HCT116 (cell line): Measurements from ENCODE around the gene PCBP3. TPM values are rescaled to one million over a fixed set of nuclear protein-coding genes. Genes with fewer than 3 reads are reported as not detected.

ENCODE experiments used
- ATAC-seq: fragments of 200-7000 bp; cut with Tn5 transposase; 2 replicates; pipeline ENCODE4 v1.9.1; 2020; ENCODE audit warnings: mild to moderate bottlenecking, moderate library complexity
- BruUV-seq: library from RNA; stranded (reverse); fragments of 400-500 nt; replicated peaks from 2 replicates; lab custom pipeline; 2021; lab: Mats Ljungman, UMichigan
- CTCF ChIA-PET: fragments of 300-600 bp; sonication (Branson Sonifier 250); formaldehyde crosslinking; loops from one replicate; lab custom pipeline; 2021; ENCODE audit warnings: antibody characterized with exemption; lab: Charles Lee
- POLR2A ChIA-PET: fragments of 300-600, 350-600 bp; sonication (Branson Sonifier 250); formaldehyde crosslinking; loops from one replicate; lab custom pipeline; 2021; ENCODE audit warnings: antibody characterized with exemption; lab: Charles Lee
- RAD21 ChIA-PET, 2 experiments: fragments of 300-600 bp; sonication (Branson Sonifier 250); formaldehyde crosslinking; loops; one replicate each; lab custom pipeline; 2023; ENCODE audit warnings: low total read pairs in 2 of 2; ENCODE audit not compliant: uncharacterized antibody in 2 of 2, unreplicated experiment in 2 of 2, low non-redundant PET in 1 of 2; lab: Charles Lee
- DNase-seq: peaks from one replicate; pipeline ENCODE4 v3.0.0-alpha.2; 2010; ENCODE audit warnings: low read depth, low spot score
- H2AFZ ChIP-seq: fragments of 200-600 bp; shearing (Covaris generic), sonication (generic); 2 replicates; pipeline ENCODE4 v1.6.1; 2017; ENCODE audit warnings: low read depth, mixed run types, mixed read lengths, antibody characterized with exemption, low read length; ENCODE audit not compliant: poor library complexity, severe bottlenecking
- H3K27ac ChIP-seq: 2 replicates; pipeline ENCODE4 v1.5.1; 2012; ENCODE audit warnings: low read depth, low read length
- H3K27me3 ChIP-seq: fragments of 200-600 bp; sonication (generic); 2 replicates; pipeline ENCODE4 v1.6.1; 2016; ENCODE audit warnings: mixed run types, low read length, mixed read lengths; ENCODE audit not compliant: insufficient read depth
- H3K36me3 ChIP-seq, 2 experiments: fragments of 200-500 bp in 1 of 2; fragments of 200-600 bp in 1 of 2; sonication (Bioruptor generic) in 1 of 2; sonication (generic) in 1 of 2; 2 replicates each; pipeline versions ENCODE4 v1.5.1 to v1.6.1; 2014 to 2016; ENCODE audit warnings: low read length in 2 of 2, inconsistent platforms in 1 of 2, mixed read lengths in 1 of 2, mixed run types in 1 of 2; ENCODE audit not compliant: insufficient read depth in 2 of 2, control insufficient read depth in 1 of 2
- H3K4me1 ChIP-seq, 2 experiments: fragments of 200-600 bp in 1 of 2; sonication (generic) in 1 of 2; 2 replicates each; pipeline versions ENCODE4 v1.5.1 to v1.6.1; 2012 to 2017; ENCODE audit warnings: low read length in 2 of 2, inconsistent platforms in 1 of 2, mild to moderate bottlenecking in 1 of 2, mixed read lengths in 1 of 2, mixed run types in 1 of 2, moderate library complexity in 1 of 2; ENCODE audit not compliant: insufficient read depth in 2 of 2, control insufficient read depth in 1 of 2
- H3K4me2 ChIP-seq: fragments of 200-600 bp; sonication (generic); 2 replicates; pipeline ENCODE4 v1.6.1; 2017; ENCODE audit warnings: mixed run types, low read length, mixed read lengths
- H3K4me3 ChIP-seq, 2 experiments: fragments of 200-600 bp in 1 of 2; sonication (generic) in 1 of 2; replicated peaks in 1 of 2; 2 replicates each; pipeline ENCODE4 v1.5.1; 2011 to 2016; ENCODE audit warnings: low read length in 2 of 2, control low read depth in 1 of 2, low read depth in 1 of 2, mild to moderate bottlenecking in 1 of 2, mixed read lengths in 1 of 2, mixed run types in 1 of 2
- H3K79me2 ChIP-seq: fragments of 200-600 bp; sonication (generic); 2 replicates; pipeline ENCODE4 v1.6.1; 2017; ENCODE audit warnings: mild to moderate bottlenecking, mixed run types, low read length, moderate library complexity, mixed read lengths; ENCODE audit not compliant: insufficient read depth
- H3K9ac ChIP-seq: fragments of 200-600 bp; sonication (generic); 2 replicates; pipeline ENCODE4 v1.6.1; 2016; ENCODE audit warnings: low read length, mixed read lengths
- H3K9me2 ChIP-seq: fragments of 200-600 bp; sonication (generic), shearing (Covaris generic); 2 replicates; pipeline ENCODE4 v1.6.1; 2017; ENCODE audit warnings: mixed run types, mild to moderate bottlenecking, moderate library complexity; ENCODE audit not compliant: insufficient read depth
- H3K9me3 ChIP-seq, 2 experiments: fragments of 200-500 bp in 1 of 2; fragments of 200-600 bp in 1 of 2; sonication (Bioruptor generic) in 1 of 2; sonication (generic) in 1 of 2; 2 replicates each; pipeline ENCODE4 v1.6.1; 2014 to 2017; ENCODE audit warnings: low read length in 2 of 2, mixed read lengths in 2 of 2, inconsistent platforms in 1 of 2, low read depth in 1 of 2, mild to moderate bottlenecking in 1 of 2, mixed run types in 1 of 2, moderate library complexity in 1 of 2; ENCODE audit not compliant: control insufficient read depth in 1 of 2, insufficient read depth in 1 of 2
- H4K20me1 ChIP-seq: fragments of 200-600 bp; sonication (generic), shearing (Covaris generic); 2 replicates; pipeline ENCODE4 v1.6.1; 2017; ENCODE audit warnings: mixed run types, mild to moderate bottlenecking, moderate library complexity; ENCODE audit not compliant: insufficient read depth
- CBX3 ChIP-seq: IDR thresholded peaks from 2 replicates; pipeline ENCODE4 v1.6.1; 2012; ENCODE audit warnings: low read depth
- EGR1 ChIP-seq: IDR thresholded peaks from 2 replicates; pipeline ENCODE4 v1.6.1; 2012; ENCODE audit warnings: low read depth
- ELF1 ChIP-seq: IDR thresholded peaks from 2 replicates; pipeline ENCODE4 v1.6.1; 2012; ENCODE audit warnings: low read depth, borderline replicate concordance
- FOSL1 ChIP-seq: IDR thresholded peaks from 2 replicates; pipeline ENCODE4 v1.6.1; 2012; ENCODE audit warnings: low read depth
- JUND ChIP-seq: IDR thresholded peaks from 2 replicates; pipeline ENCODE4 v1.6.1; 2012
- POLR2AphosphoS5 ChIP-seq: IDR thresholded peaks from 2 replicates; pipeline ENCODE4 v1.6.1; 2011; ENCODE audit warnings: mild to moderate bottlenecking, low read depth, low read length, moderate library complexity
- RAD21 ChIP-seq: IDR thresholded peaks from 2 replicates; pipeline ENCODE4 v1.6.1; 2012; ENCODE audit warnings: low read depth, mild to moderate bottlenecking
- SIN3A ChIP-seq: IDR thresholded peaks from 2 replicates; pipeline ENCODE4 v1.6.1; 2012; ENCODE audit warnings: low read depth
- SRF ChIP-seq: IDR thresholded peaks from 2 replicates; pipeline ENCODE4 v1.6.1; 2012; ENCODE audit warnings: low read depth
- TCF7L2 ChIP-seq: IDR thresholded peaks from 2 replicates; pipeline ENCODE4 v1.7.0; 2011; ENCODE audit warnings: borderline replicate concordance, inconsistent platforms; ENCODE audit not compliant: insufficient read depth, insufficient read length; ENCODE audit errors: extremely low read depth
- ZFX ChIP-seq: fragments of 450-650 bp; IDR thresholded peaks from 2 replicates; pipeline ENCODE4 v1.6.1; 2017
- ZNF274 ChIP-seq: fragments of 200-500 bp; sonication (Bioruptor generic); IDR thresholded peaks from 2 replicates; pipeline ENCODE4 v1.6.1; 2014; ENCODE audit warnings: mild to moderate bottlenecking, low read depth, low read length, inconsistent platforms
- intact Hi-C: fragments of 100-400 bp; cut with micrococcal nuclease; formaldehyde crosslinking; loops from 2 replicates; pipeline ENCODE4 v1.10.0; 2022
- total RNA-seq: library from RNA; stranded (reverse); gene quantifications from one replicate; pipeline ENCODE4 v1.2.1, GENCODE V29; 2021; ENCODE audit not compliant: unreplicated experiment
- TF ChIP-seq, protein P1 (sequence below): IDR thresholded peaks from 2 replicates; pipeline ENCODE4 v1.6.1; 2011; ENCODE audit warnings: mild to moderate bottlenecking, low read length, moderate library complexity; ENCODE audit not compliant: insufficient replicate concordance; ENCODE audit errors: extremely low read depth
- TF ChIP-seq, protein P2 (sequence below): IDR thresholded peaks from 2 replicates; pipeline ENCODE4 v1.6.1; 2012
- TF ChIP-seq, protein P3 (sequence below): IDR thresholded peaks from 2 replicates; pipeline ENCODE4 v1.6.1; 2012; ENCODE audit warnings: low read depth

PCBP3 gene
- total RNA-seq, 1 experiment from 2014 or later = 3.1 TPM

DNA sequence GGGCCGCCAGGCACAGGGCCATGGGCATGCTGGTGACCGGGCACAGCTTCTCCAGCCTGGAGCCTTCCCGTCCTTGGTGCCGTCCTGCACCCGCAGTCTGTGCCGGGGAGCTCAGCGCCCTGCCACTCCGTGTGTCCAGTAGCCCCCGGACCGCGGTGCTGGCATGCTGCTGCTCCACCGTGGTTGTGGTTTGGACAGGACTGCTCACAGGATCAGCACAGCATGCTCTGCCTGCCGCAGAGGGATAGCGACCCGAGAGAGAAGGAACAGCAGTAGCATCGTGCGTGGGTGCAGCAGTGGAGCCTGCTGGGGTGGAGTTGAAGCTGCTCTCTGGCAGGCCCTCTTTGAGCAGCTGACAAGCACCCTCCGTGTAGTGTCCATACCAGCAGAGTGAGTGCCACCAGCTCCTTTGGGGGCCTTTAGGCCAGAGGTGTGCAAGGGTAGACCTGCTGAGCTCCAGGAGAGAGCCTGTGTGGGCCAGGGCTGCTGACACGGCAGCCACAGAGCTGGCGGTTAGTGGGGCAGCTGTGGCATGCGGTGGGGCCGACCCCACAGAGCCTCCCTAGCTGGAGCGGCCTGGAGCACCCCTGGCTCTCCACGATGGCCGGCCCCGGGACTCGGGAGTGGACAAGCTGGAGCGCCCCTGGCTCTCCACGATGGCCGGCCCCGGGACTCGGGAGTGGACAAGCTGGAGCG is 6.4 kb upstream of the PCBP3 start:
- Histone ChIP-seq H3K4me2 (no peak overlapping the region), H3K9me3 (no peaks in the 10 kb centered on the region), H2AFZ (no peak overlapping the region), H3K79me2 (no peaks in the 10 kb centered on the region), H3K9ac (no peak overlapping the region)
- RAD21 ChIA-PET = interaction anchor here in 1 of 2 experiments (0.6 kb wide), 1 partner anchor 133 kb away, joined by 4 read pairs; no protein-coding TSS in a partner anchor
- no TSS peak for BruUV-seq
- ATAC-seq = no peak
- POLR2A ChIA-PET = no interaction called here
- no peak for TF ChIP-seq SIN3A
- TF ChIP-seq, protein P1, sequence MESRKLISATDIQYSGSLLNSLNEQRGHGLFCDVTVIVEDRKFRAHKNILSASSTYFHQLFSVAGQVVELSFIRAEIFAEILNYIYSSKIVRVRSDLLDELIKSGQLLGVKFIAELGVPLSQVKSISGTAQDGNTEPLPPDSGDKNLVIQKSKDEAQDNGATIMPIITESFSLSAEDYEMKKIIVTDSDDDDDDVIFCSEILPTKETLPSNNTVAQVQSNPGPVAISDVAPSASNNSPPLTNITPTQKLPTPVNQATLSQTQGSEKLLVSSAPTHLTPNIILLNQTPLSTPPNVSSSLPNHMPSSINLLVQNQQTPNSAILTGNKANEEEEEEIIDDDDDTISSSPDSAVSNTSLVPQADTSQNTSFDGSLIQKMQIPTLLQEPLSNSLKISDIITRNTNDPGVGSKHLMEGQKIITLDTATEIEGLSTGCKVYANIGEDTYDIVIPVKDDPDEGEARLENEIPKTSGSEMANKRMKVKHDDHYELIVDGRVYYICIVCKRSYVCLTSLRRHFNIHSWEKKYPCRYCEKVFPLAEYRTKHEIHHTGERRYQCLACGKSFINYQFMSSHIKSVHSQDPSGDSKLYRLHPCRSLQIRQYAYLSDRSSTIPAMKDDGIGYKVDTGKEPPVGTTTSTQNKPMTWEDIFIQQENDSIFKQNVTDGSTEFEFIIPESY = no peak
- TF ChIP-seq, protein P2, sequence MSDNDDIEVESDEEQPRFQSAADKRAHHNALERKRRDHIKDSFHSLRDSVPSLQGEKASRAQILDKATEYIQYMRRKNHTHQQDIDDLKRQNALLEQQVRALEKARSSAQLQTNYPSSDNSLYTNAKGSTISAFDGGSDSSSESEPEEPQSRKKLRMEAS = no peak
- no peak for TF ChIP-seq ZFX
- TF ChIP-seq ELF1 = no peak
- TF ChIP-seq ZNF274 = no peak
- TF ChIP-seq FOSL1 = no peak
- no peak for TF ChIP-seq RAD21
- no peak for TF ChIP-seq EGR1
- TF ChIP-seq POLR2AphosphoS5 = no peak
- no peak for TF ChIP-seq SRF
- no peak for TF ChIP-seq JUND
- TF ChIP-seq TCF7L2 = no peak
- TF ChIP-seq CBX3 = no peak
- TF ChIP-seq, protein P3, sequence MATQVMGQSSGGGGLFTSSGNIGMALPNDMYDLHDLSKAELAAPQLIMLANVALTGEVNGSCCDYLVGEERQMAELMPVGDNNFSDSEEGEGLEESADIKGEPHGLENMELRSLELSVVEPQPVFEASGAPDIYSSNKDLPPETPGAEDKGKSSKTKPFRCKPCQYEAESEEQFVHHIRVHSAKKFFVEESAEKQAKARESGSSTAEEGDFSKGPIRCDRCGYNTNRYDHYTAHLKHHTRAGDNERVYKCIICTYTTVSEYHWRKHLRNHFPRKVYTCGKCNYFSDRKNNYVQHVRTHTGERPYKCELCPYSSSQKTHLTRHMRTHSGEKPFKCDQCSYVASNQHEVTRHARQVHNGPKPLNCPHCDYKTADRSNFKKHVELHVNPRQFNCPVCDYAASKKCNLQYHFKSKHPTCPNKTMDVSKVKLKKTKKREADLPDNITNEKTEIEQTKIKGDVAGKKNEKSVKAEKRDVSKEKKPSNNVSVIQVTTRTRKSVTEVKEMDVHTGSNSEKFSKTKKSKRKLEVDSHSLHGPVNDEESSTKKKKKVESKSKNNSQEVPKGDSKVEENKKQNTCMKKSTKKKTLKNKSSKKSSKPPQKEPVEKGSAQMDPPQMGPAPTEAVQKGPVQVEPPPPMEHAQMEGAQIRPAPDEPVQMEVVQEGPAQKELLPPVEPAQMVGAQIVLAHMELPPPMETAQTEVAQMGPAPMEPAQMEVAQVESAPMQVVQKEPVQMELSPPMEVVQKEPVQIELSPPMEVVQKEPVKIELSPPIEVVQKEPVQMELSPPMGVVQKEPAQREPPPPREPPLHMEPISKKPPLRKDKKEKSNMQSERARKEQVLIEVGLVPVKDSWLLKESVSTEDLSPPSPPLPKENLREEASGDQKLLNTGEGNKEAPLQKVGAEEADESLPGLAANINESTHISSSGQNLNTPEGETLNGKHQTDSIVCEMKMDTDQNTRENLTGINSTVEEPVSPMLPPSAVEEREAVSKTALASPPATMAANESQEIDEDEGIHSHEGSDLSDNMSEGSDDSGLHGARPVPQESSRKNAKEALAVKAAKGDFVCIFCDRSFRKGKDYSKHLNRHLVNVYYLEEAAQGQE = no peak
- TF ChIP-seq, all 23 proteins: peak for 0
- Histone ChIP-seq H3K4me3 (no peak overlapping the region), H3K27me3 (no peaks in the 10 kb centered on the region; the same call in 1 of the 2 replicates), H3K9me2 (no peaks in the 10 kb centered on the region), H3K4me1 (no peaks in the 10 kb centered on the region), H3K27ac (no peak overlapping the region), H4K20me1 (no peaks in the 10 kb centered on the region), H3K36me3 (no peaks in the 10 kb centered on the region)
- no peak for DNase-seq
- CTCF ChIA-PET = no interaction called here
- intact Hi-C loops = no loop called here
